Thyroid gland (tissue), 4 donors: ENCODE data around the gene C10orf120. TPM values are rescaled to one million over a fixed set of nuclear protein-coding genes. Genes with fewer than 3 reads are reported as not detected.

Experiments
- DNase-seq, 2 donors: peaks; one replicate each; pipeline ENCODE4 v3.0.0-alpha.2; 2019
- H3K27ac ChIP-seq, 3 donors: fragments of 200-600 bp; sonication (generic); 1 replicate in 2 of 3; 2 replicates in 1 of 3; pipeline ENCODE4 v1.5.1; 2016 to 2019; ENCODE audit warnings: mild to moderate bottlenecking in 1 of 3, moderate library complexity in 1 of 3
- H3K27me3 ChIP-seq: fragments of 200-600 bp; sonication (generic); one replicate; pipeline ENCODE4 v1.5.1; 2019
- H3K36me3 ChIP-seq, 2 donors: fragments of 200-600 bp; sonication (generic); one replicate each; pipeline ENCODE4 v1.5.1; 2016 to 2019
- H3K4me1 ChIP-seq, 2 donors: fragments of 200-600 bp; sonication (generic); one replicate each; pipeline ENCODE4 v1.5.1; 2017 to 2019
- H3K4me3 ChIP-seq, 3 donors: fragments of 200-600 bp; sonication (generic); replicated peaks in 1 of 3; 1 replicate in 2 of 3; 2 replicates in 1 of 3; pipeline ENCODE4 v1.5.1; 2016; ENCODE audit warnings: mild to moderate bottlenecking in 1 of 3
- H3K9me3 ChIP-seq: fragments of 200-600 bp; sonication (generic); one replicate; pipeline ENCODE4 v1.5.1; 2017
- CTCF ChIP-seq, 6 experiments: fragments of 200-600 bp in 3 of 6; fragments of 450-650 bp in 3 of 6; sonication (generic) in 3 of 6; IDR thresholded peaks; one replicate each; pipeline ENCODE4 v1.5.1; 2016 to 2019; ENCODE audit warnings: antibody characterized with exemption in 6 of 6, mild to moderate bottlenecking in 2 of 6, inconsistent platforms in 1 of 6, moderate library complexity in 1 of 6
- POLR2A ChIP-seq, 2 donors: fragments of 450-650 bp; IDR thresholded peaks; one replicate each; pipeline ENCODE4 v1.6.1; 2017; ENCODE audit warnings: antibody characterized with exemption in 2 of 2, mild to moderate bottlenecking in 2 of 2, moderate library complexity in 1 of 2
- WGBS, 2 donors: methylation state at CpG; one replicate each; pipeline ENCODE4 v1.1.5; 2017; 5-methylcytosine and 5-hydroxymethylcytosine counted together
- intact Hi-C: fragments of 100-400 bp; cut with DNase I; formaldehyde crosslinking; loops from one replicate; pipeline ENCODE4 v1.15.1; 2023
- total RNA-seq, 4 donors: library from RNA; depleted of rRNA; stranded (reverse); fragments of >200 nt; gene quantifications; one replicate each; pipeline ENCODE4 v1.2.3, GENCODE V29; 2016

Gene C10orf120
- total RNA-seq, 4 donors from 2014 or later, result not detected

GRCh38 chr10:122665329-122665860 is 34.3 kb downstream of the C10orf120 start:
- Histone ChIP-seq H3K27ac (no peak overlapping the region), H3K4me1 (no peaks in the 10 kb centered on the region), H3K27me3 (no peaks in the 10 kb centered on the region), H3K36me3 (no peaks in the 10 kb centered on the region), H3K4me3 (no peak overlapping the region), H3K9me3 (no peaks in the 10 kb centered on the region)
- intact Hi-C loops, result no loop called here
- 39 to 54% methylated on average over 7 of the region's 7 CpGs for WGBS, 2 donors
- no peak for DNase-seq
- TF ChIP-seq CTCF (IDR thresholded peaks at IDR 0.05), result no peak

DNA sequence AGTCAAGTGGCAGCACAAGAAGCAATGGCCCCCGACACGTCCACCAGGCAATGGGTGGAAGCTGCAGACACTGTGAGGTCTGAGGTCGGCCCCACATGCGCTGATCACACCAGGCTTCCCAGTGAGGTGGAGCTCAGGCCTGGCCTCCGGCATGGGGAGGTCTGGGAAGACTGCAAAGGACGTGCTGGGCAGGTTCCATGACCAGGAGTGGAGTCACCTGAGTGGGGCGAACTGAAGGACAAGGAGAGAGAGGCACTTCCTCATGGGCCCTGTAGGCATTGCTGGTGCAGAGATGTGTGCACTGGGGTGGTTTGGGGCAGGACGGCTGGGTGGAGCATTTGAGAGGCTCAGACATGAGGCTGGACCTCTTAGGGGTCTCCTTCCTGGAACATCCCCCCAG is 35.1 kb downstream of the C10orf120 start:
- H3K4me3 ChIP-seq, result no peak overlapping the region
- WGBS, 2 donors, result 83 to 89% methylated on average over 5 to 7 of the region's 8 CpGs
- no peaks in the 10 kb centered on the region for H3K27me3 ChIP-seq
- H3K4me1 ChIP-seq, result no peaks in the 10 kb centered on the region
- no peaks in the 10 kb centered on the region for H3K9me3 ChIP-seq
- intact Hi-C loops, result no loop called here
- no peaks in the 10 kb centered on the region for H3K36me3 ChIP-seq
- DNase-seq, result no peak
- no peak overlapping the region for H3K27ac ChIP-seq
- TF ChIP-seq POLR2A (IDR thresholded peaks at IDR 0.05) (no peak), CTCF (IDR thresholded peaks at IDR 0.05) (no peak)

DNA sequence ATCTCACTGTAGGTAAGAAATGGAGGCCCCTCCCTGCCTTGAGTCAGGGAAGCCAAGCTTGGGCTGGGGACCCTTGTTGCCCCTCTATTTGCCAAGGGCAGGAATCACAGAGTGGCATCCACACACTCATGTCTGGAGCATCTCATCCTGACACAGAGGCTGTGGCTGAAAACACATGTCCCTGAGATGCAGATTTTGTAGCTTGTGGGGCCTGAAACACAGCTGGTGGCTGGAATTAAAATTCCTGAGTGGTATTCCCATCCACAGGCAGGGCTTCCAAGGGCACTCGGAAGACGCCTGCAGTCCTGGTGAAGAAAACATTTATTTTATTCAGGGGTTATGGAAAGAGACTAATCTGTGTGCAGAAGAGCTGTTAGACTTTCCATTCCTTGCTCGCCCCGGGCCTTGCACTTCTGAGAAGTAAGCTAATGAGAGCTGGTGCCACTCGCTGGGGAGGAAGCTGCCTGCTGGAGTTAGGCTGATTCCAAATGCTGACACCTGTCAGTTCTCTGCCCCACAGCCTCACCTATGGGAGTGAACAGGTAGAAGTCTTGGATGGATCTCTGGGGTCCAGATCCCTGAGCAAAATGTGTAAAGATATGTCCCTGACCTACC is 36.0 kb downstream of the C10orf120 start:
- 91% methylated on average over 5 of the region's 5 CpGs for WGBS, 2 donors
- no peaks in the 10 kb centered on the region for H3K36me3 ChIP-seq
- no peaks in the 10 kb centered on the region for H3K9me3 ChIP-seq
- no peak overlapping the region for H3K27ac ChIP-seq
- no peaks in the 10 kb centered on the region for H3K4me1 ChIP-seq
- H3K4me3 ChIP-seq, result no peak overlapping the region
- intact Hi-C loops, result no loop called here
- H3K27me3 ChIP-seq, result no peaks in the 10 kb centered on the region
- DNase-seq, result no peak
- no peak for TF ChIP-seq POLR2A (IDR thresholded peaks at IDR 0.05)
- TF ChIP-seq CTCF (IDR thresholded peaks at IDR 0.05), result no peak

DNA sequence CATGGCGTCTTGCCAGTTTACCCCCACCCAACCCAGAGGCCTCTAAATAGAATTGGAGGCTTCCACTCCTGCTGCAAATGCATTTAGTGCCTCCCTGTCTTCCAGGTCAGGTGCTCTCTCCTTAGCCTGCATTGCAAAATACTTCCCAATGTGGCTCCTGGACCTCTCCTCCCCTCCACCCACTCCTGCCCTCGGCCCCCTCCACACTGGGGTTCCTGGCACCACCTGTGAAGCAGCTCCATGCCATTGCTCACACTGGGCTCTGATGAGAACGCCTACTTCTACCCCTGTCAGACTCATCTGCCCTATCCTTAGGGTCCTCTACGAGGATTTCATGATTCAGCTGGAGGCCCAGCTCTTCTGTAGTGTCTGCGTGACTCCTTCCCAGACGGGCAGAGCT is 37.4 kb downstream of the C10orf120 start:
- Histone ChIP-seq H3K36me3 (no peaks in the 10 kb centered on the region), H3K27me3 (no peaks in the 10 kb centered on the region), H3K4me3 (no peak overlapping the region), H3K4me1 (no peaks in the 10 kb centered on the region), H3K9me3 (no peaks in the 10 kb centered on the region), H3K27ac (no peak overlapping the region)
- intact Hi-C loops, result no loop called here
- TF ChIP-seq POLR2A (IDR thresholded peaks at IDR 0.05), result no peak
- TF ChIP-seq CTCF (IDR thresholded peaks at IDR 0.05), result no peak
- DNase-seq, result no peak
- WGBS, 2 donors, result 72 to 80% methylated on average over 6 of the region's 6 CpGs

DNA sequence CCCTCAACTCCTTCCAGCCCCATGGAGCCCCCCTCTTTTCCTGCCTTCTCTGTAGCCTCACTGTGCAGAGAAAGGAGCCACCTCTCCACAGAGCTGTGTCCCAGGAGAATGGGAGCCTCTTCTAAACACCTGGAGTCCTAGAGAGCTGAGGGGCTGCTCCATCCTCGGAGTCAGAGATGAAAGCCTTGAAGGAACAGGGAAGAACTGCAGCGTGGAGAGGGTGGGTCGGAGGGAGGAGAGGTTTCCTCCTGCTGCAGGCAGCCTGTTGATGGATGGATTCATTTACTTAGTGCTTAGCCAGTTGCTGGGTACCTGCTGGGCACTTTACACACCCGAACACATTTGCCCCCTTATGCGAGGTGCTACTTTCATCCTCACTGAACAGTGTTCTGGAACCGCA is 39.0 kb downstream of the C10orf120 start:
- no peaks in the 10 kb centered on the region for H3K36me3 ChIP-seq
- no peak overlapping the region for H3K27ac ChIP-seq
- no peak for TF ChIP-seq POLR2A (IDR thresholded peaks at IDR 0.05)
- no peak for TF ChIP-seq CTCF (IDR thresholded peaks at IDR 0.05)
- no peak overlapping the region for H3K4me3 ChIP-seq
- WGBS, 2 donors, result 82 to 88% methylated on average over 6 of the region's 6 CpGs
- intact Hi-C loops, result no loop called here
- no peaks in the 10 kb centered on the region for H3K9me3 ChIP-seq
- H3K27me3 ChIP-seq, result no peaks in the 10 kb centered on the region
- no peaks in the 10 kb centered on the region for H3K4me1 ChIP-seq
- DNase-seq, result no peak
